Activated naive CD4-positive, alpha-beta T cell treated with anti-CD3 and anti-CD28 coated beads, Interleukin-2, amount 50 U/mL, for 72 hours (primary cell): Measurements from ENCODE around the gene SERPINA5. TPM values are rescaled to one million over a fixed set of nuclear protein-coding genes. Genes with fewer than 3 reads are reported as not detected.
"Not testable (repeated sequence)": the region's sequence is repeated elsewhere in the genome, so short reads cannot be mapped to it uniquely, and the experiment has no call there.

Experiments used
- ATAC-seq, 2 donors: fragments of 150-1000 bp; cut with Tn5 transposase; 2 replicates each; pipeline ENCODE4 v1.10.0; 2021; ENCODE audit warnings: mild to moderate bottlenecking in 2 of 2, moderate library complexity in 2 of 2
- DNase-seq, 2 donors: peaks; one replicate each; pipeline ENCODE4 v3.0.0; 2021 to 2022; ENCODE audit warnings: low spot score in 2 of 2
- H3K27ac Mint-ChIP-seq, 2 donors: one replicate each; pipeline ENCODE4 v1.8.0; 2022; ENCODE audit warnings: mild to moderate bottlenecking in 2 of 2, mixed read lengths in 2 of 2
- H3K36me3 Mint-ChIP-seq, 2 donors: one replicate each; pipeline ENCODE4 v1.8.0; 2022; ENCODE audit warnings: mixed read lengths in 2 of 2
- H3K9me3 Mint-ChIP-seq, 2 donors: one replicate each; pipeline ENCODE4 v1.8.0; 2022; ENCODE audit warnings: mixed read lengths in 2 of 2
- total RNA-seq, 2 donors: library from RNA; stranded (reverse); gene quantifications; one replicate each; pipeline ENCODE4 v1.2.3, GENCODE V29; 2022

SERPINA5 gene
- total RNA-seq, 2 donors from 2014 or later = not detected

- no peak overlapping the region for H3K27ac Mint-ChIP-seq
- no peak for DNase-seq
- no peak for ATAC-seq
- no peaks in the 10 kb centered on the region for H3K36me3 Mint-ChIP-seq
- H3K9me3 Mint-ChIP-seq = peaks cover 10 to 11% of the 10 kb centered on the region in 2 donors
Observed at GRCh38 chr14:94588311-94588710, 7.1 kb downstream of the SERPINA5 start.

GRCh38 chr14:94591073-94591472, 9.8 kb downstream of the SERPINA5 start:
- no peak overlapping the region for H3K27ac Mint-ChIP-seq
- DNase-seq (no peak), ATAC-seq (no peak)
- peaks cover 10 to 11% of the 10 kb centered on the region in 2 donors for H3K9me3 Mint-ChIP-seq
- H3K36me3 Mint-ChIP-seq = no peaks in the 10 kb centered on the region

- H3K9me3 Mint-ChIP-seq = peaks cover 10 to 11% of the 10 kb centered on the region in 2 donors
- ATAC-seq = no peak
- H3K36me3 Mint-ChIP-seq = no peaks in the 10 kb centered on the region
- no peak for DNase-seq
- H3K27ac Mint-ChIP-seq = no peak overlapping the region
Observed at GRCh38 chr14:94591871-94592270, 10.6 kb downstream of the SERPINA5 start.

GRCh38 chr14:94592457-94592856, 11.2 kb downstream of the SERPINA5 start:
- DNase-seq (no peak), ATAC-seq (no peak)
- peaks cover 10 to 11% of the 10 kb centered on the region in 2 donors for H3K9me3 Mint-ChIP-seq
- H3K36me3 Mint-ChIP-seq = no peaks in the 10 kb centered on the region
- H3K27ac Mint-ChIP-seq = no peak overlapping the region

- ATAC-seq = no peak
- DNase-seq = no peak
- no peaks in the 10 kb centered on the region for H3K36me3 Mint-ChIP-seq
- H3K27ac Mint-ChIP-seq = no peak overlapping the region
- H3K9me3 Mint-ChIP-seq = peaks cover 10 to 11% of the 10 kb centered on the region in 2 donors
Observed at GRCh38 chr14:94593376-94593748, 12.1 kb downstream of the SERPINA5 start.

GRCh38 chr14:94593749-94594431, 12.7 kb downstream of the SERPINA5 start:
- peak overlapping the region in 1 of 2 donors; percentile 72 for H3K27ac Mint-ChIP-seq
- ATAC-seq (no peak), DNase-seq (no peak)
- H3K9me3 Mint-ChIP-seq = peaks cover 10 to 11% of the 10 kb centered on the region in 2 donors
- H3K36me3 Mint-ChIP-seq = no peaks in the 10 kb centered on the region

- Mint-ChIP-seq H3K9me3 (peaks cover 10 to 11% of the 10 kb centered on the region in 2 donors), H3K36me3 (no peaks in the 10 kb centered on the region), H3K27ac (peak overlapping the region in 1 of 2 donors; percentile 72)
- DNase-seq (no peak), ATAC-seq (no peak)
Observed at GRCh38 chr14:94594441-94594840, 13.2 kb downstream of the SERPINA5 start.

GRCh38 chr14:94595912-94596311, 14.7 kb downstream of the SERPINA5 start:
- H3K27ac Mint-ChIP-seq = no peak overlapping the region

GRCh38 chr14:94596361-94596760, 15.1 kb downstream of the SERPINA5 start:
- DNase-seq (no peak), ATAC-seq (no peak)
- Mint-ChIP-seq H3K36me3 (no peaks in the 10 kb centered on the region), H3K27ac (no peak overlapping the region), H3K9me3 (peaks cover 3% of the 10 kb centered on the region in 2 donors)

More at GRCh38 chr14:94595912-94596311, 14.7 kb downstream of the SERPINA5 start:
- H3K36me3 Mint-ChIP-seq = no peaks in the 10 kb centered on the region
- no peak for DNase-seq
- H3K9me3 Mint-ChIP-seq = peaks cover 7 to 8% of the 10 kb centered on the region in 2 donors
- ATAC-seq = no peak

- no peaks in the 10 kb centered on the region for H3K36me3 Mint-ChIP-seq
- no peaks in the 10 kb centered on the region for H3K9me3 Mint-ChIP-seq
- DNase-seq (no peak), ATAC-seq (no peak)
- no peak overlapping the region for H3K27ac Mint-ChIP-seq
Observed at GRCh38 chr14:94597788-94598187, 16.6 kb downstream of the SERPINA5 start.

GRCh38 chr14:94598506-94598815, 17.2 kb downstream of the SERPINA5 start:
- Mint-ChIP-seq H3K27ac (no peak overlapping the region), H3K36me3 (no peaks in the 10 kb centered on the region), H3K9me3 (no peaks in the 10 kb centered on the region)
- ATAC-seq = no peak
- DNase-seq = no peak

- DNase-seq (no peak), ATAC-seq (no peak)
- H3K27ac Mint-ChIP-seq = peak overlapping the region in 1 of 2 donors; percentile 52
- no peaks in the 10 kb centered on the region for H3K9me3 Mint-ChIP-seq
- no peaks in the 10 kb centered on the region for H3K36me3 Mint-ChIP-seq
Observed at GRCh38 chr14:94598816-94599655, 17.8 kb downstream of the SERPINA5 start.

- no peaks in the 10 kb centered on the region for H3K36me3 Mint-ChIP-seq
- H3K27ac Mint-ChIP-seq = peak overlapping the region in 1 of 2 donors; percentile 52
- H3K9me3 Mint-ChIP-seq = no peaks in the 10 kb centered on the region
- no peak for DNase-seq
- no peak for ATAC-seq
Observed at GRCh38 chr14:94599656-94600004, 18.4 kb downstream of the SERPINA5 start.

- Mint-ChIP-seq H3K9me3 (no peaks in the 10 kb centered on the region), H3K27ac (no peak overlapping the region), H3K36me3 (no peaks in the 10 kb centered on the region)
- no peak for ATAC-seq
- DNase-seq = no peak
Observed at GRCh38 chr14:94600148-94600545, 18.9 kb downstream of the SERPINA5 start.

- Mint-ChIP-seq H3K9me3 (no peaks in the 10 kb centered on the region), H3K27ac (no peak overlapping the region), H3K36me3 (no peaks in the 10 kb centered on the region)
- ATAC-seq (no peak), DNase-seq (no peak)
Observed at GRCh38 chr14:94601884-94602391, 20.7 kb downstream of the SERPINA5 start.

GRCh38 chr14:94602722-94603121, 21.5 kb downstream of the SERPINA5 start:
- no peaks in the 10 kb centered on the region for H3K9me3 Mint-ChIP-seq
- no peaks in the 10 kb centered on the region for H3K36me3 Mint-ChIP-seq
- no peak for ATAC-seq
- H3K27ac Mint-ChIP-seq = no peak overlapping the region
- no peak for DNase-seq

GRCh38 chr14:94605361-94605760, 24.1 kb downstream of the SERPINA5 start:
- Mint-ChIP-seq H3K9me3 (peaks cover 0 to 7% of the 10 kb centered on the region in 2 donors), H3K36me3 (no peaks in the 10 kb centered on the region), H3K27ac (no peak overlapping the region)
- ATAC-seq (no peak), DNase-seq (no peak)

- ATAC-seq, DNase-seq, H3K36me3 Mint-ChIP-seq, H3K9me3 Mint-ChIP-seq, H3K27ac Mint-ChIP-seq: not testable (repeated sequence)
Observed at GRCh38 chr14:94608966-94609365, 27.7 kb downstream of the SERPINA5 start.
